Measurements from ENCODE around the gene PPP2R5E. TPM values are rescaled to one million over a fixed set of nuclear protein-coding genes. Genes with fewer than 3 reads are reported as not detected.

PPP2R5E gene
- polyA plus RNA-seq, 3 donors, result 8.9 to 26.3 (median 15.1) TPM

DNA sequence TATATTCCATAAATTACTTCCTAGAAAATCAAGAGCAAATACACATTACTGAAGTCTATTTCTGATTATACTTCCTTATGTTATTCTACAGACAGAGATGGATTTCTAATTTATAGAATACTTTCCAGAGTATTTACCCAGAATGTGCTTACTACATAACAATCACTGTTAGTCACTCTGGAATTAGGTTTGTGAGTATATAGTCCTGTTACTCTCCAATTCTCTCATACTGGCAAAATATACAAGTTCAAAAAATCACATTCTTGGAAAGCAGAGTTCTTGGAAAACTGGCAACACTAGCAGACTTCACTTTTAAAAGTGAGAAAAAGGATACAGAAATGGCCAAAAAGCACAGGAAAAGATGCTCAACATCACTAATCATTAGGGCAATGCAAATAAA is 7.3 kb downstream of the PPP2R5E start:
- H3K79me2 ChIP-seq (ENCODE audit: insufficient read depth, low read length), result peaks cover 71% of the 10 kb centered on the region
- H3K4me1 ChIP-seq (ENCODE audit: control insufficient read depth in 1 of 2, insufficient read depth in 2 of 2, low read length in 2 of 2), result no peaks in the 10 kb centered on the region
- peaks cover 69% of the 10 kb centered on the region for H4K20me1 ChIP-seq (ENCODE audit: insufficient read depth, low read length)
- Mint-ChIP-seq H3K36me3 (peaks cover 47 to 72% of the 10 kb centered on the region in 2 donors), H3K27ac (no peak overlapping the region), H3K4me3 (no peak overlapping the region), H3K9me3 (no peaks in the 10 kb centered on the region), H3K27me3 (ENCODE audit: low read depth in 3 of 3) (no peaks in the 10 kb centered on the region), H3K4me1 (peaks cover 4% of the 10 kb centered on the region)
- peaks cover 39 to 84% of the 10 kb centered on the region in 2 donors for H3K36me3 ChIP-seq (replicated peaks in 1 of 2; ENCODE audit: control insufficient read depth in 1 of 2, insufficient read depth in 2 of 2, low read length in 2 of 2)
- intact Hi-C loops (cut with micrococcal nuclease), result no loop called here
- H3K9me3 ChIP-seq (replicated peaks in 1 of 2; ENCODE audit: control insufficient read depth in 1 of 2, insufficient read depth in 1 of 2, low read length in 2 of 2), result no peaks in the 10 kb centered on the region
- H3K9ac ChIP-seq (ENCODE audit: insufficient read depth, low read length, poor library complexity, severe bottlenecking), result no peak overlapping the region
- no peaks in the 10 kb centered on the region for H3K27me3 ChIP-seq (ENCODE audit: control insufficient read depth in 2 of 2, insufficient read depth in 2 of 2, low read length in 2 of 2)
- TF ChIP-seq, protein P1, sequence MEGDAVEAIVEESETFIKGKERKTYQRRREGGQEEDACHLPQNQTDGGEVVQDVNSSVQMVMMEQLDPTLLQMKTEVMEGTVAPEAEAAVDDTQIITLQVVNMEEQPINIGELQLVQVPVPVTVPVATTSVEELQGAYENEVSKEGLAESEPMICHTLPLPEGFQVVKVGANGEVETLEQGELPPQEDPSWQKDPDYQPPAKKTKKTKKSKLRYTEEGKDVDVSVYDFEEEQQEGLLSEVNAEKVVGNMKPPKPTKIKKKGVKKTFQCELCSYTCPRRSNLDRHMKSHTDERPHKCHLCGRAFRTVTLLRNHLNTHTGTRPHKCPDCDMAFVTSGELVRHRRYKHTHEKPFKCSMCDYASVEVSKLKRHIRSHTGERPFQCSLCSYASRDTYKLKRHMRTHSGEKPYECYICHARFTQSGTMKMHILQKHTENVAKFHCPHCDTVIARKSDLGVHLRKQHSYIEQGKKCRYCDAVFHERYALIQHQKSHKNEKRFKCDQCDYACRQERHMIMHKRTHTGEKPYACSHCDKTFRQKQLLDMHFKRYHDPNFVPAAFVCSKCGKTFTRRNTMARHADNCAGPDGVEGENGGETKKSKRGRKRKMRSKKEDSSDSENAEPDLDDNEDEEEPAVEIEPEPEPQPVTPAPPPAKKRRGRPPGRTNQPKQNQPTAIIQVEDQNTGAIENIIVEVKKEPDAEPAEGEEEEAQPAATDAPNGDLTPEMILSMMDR (IDR thresholded peaks at IDR 0.05), result no peak
- no peak overlapping the region for H3K4me2 ChIP-seq (replicated peaks; ENCODE audit: extremely low read depth, low read length, poor library complexity, severe bottlenecking)
- no peak for DNase-seq
- H3K4me3 ChIP-seq (replicated peaks in 1 of 3; ENCODE audit: low read depth in 2 of 3, low read length in 3 of 3), result no peak overlapping the region
- H2AFZ ChIP-seq (ENCODE audit: insufficient read depth, low read depth, low read length, poor library complexity, severe bottlenecking), result no peak overlapping the region
- H3K27ac ChIP-seq (ENCODE audit: low read depth in 1 of 2, low read length in 2 of 2), result no peak overlapping the region

DNA sequence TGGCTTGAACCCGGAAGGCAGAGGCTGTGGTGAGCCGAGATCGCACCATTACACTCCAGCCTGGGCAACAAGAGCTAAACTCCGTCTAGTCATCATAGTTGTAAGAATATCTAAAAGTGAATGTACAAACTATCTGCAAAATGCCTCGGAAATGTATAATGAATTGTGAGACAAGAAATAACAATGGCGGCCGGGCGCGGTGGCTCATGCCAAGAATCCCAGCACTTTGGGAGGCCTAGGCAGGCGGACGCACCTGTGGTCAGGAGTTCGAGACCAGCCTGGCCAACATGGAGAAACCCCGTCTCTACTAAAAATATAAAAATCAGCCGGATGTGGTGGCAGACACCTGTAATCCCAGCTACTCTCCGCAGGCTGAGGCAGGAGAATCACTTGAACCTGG is 9.7 kb downstream of the PPP2R5E start:
- no peak overlapping the region for H3K4me2 ChIP-seq (replicated peaks; ENCODE audit: extremely low read depth, low read length, poor library complexity, severe bottlenecking)
- intact Hi-C loops (cut with micrococcal nuclease), result no loop called here
- no peaks in the 10 kb centered on the region for H3K4me1 ChIP-seq (ENCODE audit: control insufficient read depth in 1 of 2, insufficient read depth in 2 of 2, low read length in 2 of 2)
- no peak overlapping the region for H3K27ac Mint-ChIP-seq
- peaks cover 42 to 75% of the 10 kb centered on the region in 2 donors for H3K36me3 Mint-ChIP-seq
- H3K79me2 ChIP-seq (ENCODE audit: insufficient read depth, low read length), result peaks cover 73% of the 10 kb centered on the region
- H4K20me1 ChIP-seq (ENCODE audit: insufficient read depth, low read length), result peaks cover 84% of the 10 kb centered on the region
- no peak overlapping the region for H3K9ac ChIP-seq (ENCODE audit: insufficient read depth, low read length, poor library complexity, severe bottlenecking)
- no peaks in the 10 kb centered on the region for H3K9me3 Mint-ChIP-seq
- H3K4me1 Mint-ChIP-seq, result peaks cover 2% of the 10 kb centered on the region
- no peak overlapping the region for H3K4me3 Mint-ChIP-seq
- no peaks in the 10 kb centered on the region for H3K27me3 ChIP-seq (ENCODE audit: control insufficient read depth in 2 of 2, insufficient read depth in 2 of 2, low read length in 2 of 2)
- TF ChIP-seq, protein P1 (IDR thresholded peaks at IDR 0.05), result no peak
- no peak overlapping the region for H3K4me3 ChIP-seq (replicated peaks in 1 of 3; ENCODE audit: low read depth in 2 of 3, low read length in 3 of 3)
- no peaks in the 10 kb centered on the region for H3K27me3 Mint-ChIP-seq (ENCODE audit: low read depth in 3 of 3)
- H3K36me3 ChIP-seq (replicated peaks in 1 of 2; ENCODE audit: control insufficient read depth in 1 of 2, insufficient read depth in 2 of 2, low read length in 2 of 2), result peaks cover 34 to 83% of the 10 kb centered on the region in 2 donors
- H3K9me3 ChIP-seq (replicated peaks in 1 of 2; ENCODE audit: control insufficient read depth in 1 of 2, insufficient read depth in 1 of 2, low read length in 2 of 2), result no peaks in the 10 kb centered on the region
- WGBS (ENCODE audit: insufficient coverage), result over 99% methylated on average over 8 of the region's 15 CpGs
- no peak for DNase-seq
- no peak overlapping the region for H3K27ac ChIP-seq (ENCODE audit: low read depth in 1 of 2, low read length in 2 of 2)
- H2AFZ ChIP-seq (ENCODE audit: insufficient read depth, low read depth, low read length, poor library complexity, severe bottlenecking), result no peak overlapping the region
